MG63 (cell line): Measurements from ENCODE around the gene FCRLB. TPM values are rescaled to one million over a fixed set of nuclear protein-coding genes. Genes with fewer than 3 reads are reported as not detected.

ENCODE experiments used
- DNase-seq: peaks from one replicate; pipeline ENCODE4 v3.0.0-alpha.2; 2020
- H3K27me3 ChIP-seq: fragments of 250-450 bp; sonication (Bioruptor Pico); 2 replicates; pipeline ENCODE4 v1.5.1; 2020; ENCODE audit warnings: mild to moderate bottlenecking, moderate library complexity
- H3K36me3 ChIP-seq: fragments of 250-450 bp; sonication (Bioruptor Pico); 2 replicates; pipeline ENCODE4 v1.5.1; 2020; ENCODE audit warnings: mild to moderate bottlenecking, moderate library complexity
- H3K4me3 ChIP-seq: fragments of 250-450 bp; sonication (Bioruptor Pico); 2 replicates; pipeline ENCODE4 v1.5.1; 2020; ENCODE audit warnings: mild to moderate bottlenecking, moderate library complexity
- H3K9me3 ChIP-seq: fragments of 250-450 bp; sonication (Bioruptor Pico); 2 replicates; pipeline ENCODE4 v1.5.1; 2020; ENCODE audit warnings: mild to moderate bottlenecking, moderate library complexity
- total RNA-seq: library from RNA; depleted of rRNA; stranded (reverse); fragments of >200 nt; shearing (Covaris generic); gene quantifications from 2 replicates; pipeline ENCODE4 v1.2.3, GENCODE V29; 2014; ENCODE audit warnings: low replicate concordance

FCRLB gene
- total RNA-seq, 1 experiment from 2014 or later: 3.1 TPM

DNA sequence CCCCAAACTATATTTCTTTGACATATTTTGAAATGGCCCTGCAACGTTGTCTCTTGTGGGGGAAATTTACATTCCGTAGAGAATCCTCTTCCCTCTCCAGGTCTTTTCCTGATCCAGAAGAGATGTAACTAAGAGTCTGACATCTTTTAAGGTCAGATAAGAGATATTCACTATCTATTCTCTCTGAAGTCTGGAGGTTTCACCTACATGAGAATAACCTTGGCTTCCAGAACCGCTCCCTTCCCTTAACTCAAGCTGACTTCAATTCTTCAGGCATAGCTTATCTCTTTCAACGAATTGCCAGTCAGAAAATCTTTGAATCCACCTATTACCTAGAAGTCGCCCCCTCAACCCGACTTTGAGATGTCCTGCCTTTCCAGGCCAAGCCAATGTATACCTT is 9.9 kb downstream of the FCRLB start:
- no peak overlapping the region for H3K4me3 ChIP-seq
- no peaks in the 10 kb centered on the region for H3K27me3 ChIP-seq
- H3K36me3 ChIP-seq: no peaks in the 10 kb centered on the region
- no peaks in the 10 kb centered on the region for H3K9me3 ChIP-seq
- no peak for DNase-seq

DNA sequence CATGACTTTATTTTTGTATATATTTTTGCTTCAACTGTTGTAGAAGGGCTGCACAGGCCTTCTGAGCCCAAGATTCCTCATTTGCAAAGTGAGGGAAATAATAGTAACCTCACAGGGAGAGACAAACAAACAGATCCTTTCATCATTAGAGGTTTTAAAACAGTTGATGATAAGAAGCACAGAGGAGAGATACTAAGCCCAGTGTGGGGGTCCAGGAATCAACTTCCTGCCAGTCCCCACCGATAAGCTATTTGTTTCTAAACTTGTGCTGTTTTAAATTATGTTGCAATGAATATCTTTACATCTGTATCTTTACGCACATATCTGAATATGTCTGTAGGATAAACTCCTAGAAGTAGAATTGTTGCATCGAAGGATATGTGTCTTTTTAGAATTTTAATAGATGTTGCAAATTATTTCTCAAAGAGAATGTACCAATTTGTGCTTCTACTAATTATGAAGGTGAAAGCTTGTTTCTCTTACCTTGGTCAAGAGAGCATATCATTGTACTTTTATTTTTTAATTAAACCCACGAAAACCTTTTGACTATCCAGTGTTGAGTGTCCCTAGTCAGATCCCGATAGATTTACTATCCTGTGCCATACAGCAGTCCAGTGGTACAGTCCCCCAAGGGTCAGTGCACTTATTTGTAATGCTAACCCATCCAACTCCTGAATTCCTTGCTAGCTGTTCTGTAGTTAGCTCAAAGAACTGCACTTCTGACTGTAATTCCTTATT is 10.8 kb downstream of the FCRLB start:
- Histone ChIP-seq H3K36me3 (no peaks in the 10 kb centered on the region), H3K4me3 (no peak overlapping the region), H3K27me3 (no peaks in the 10 kb centered on the region), H3K9me3 (no peaks in the 10 kb centered on the region)
- DNase-seq: no peak

- Histone ChIP-seq H3K27me3 (no peaks in the 10 kb centered on the region), H3K4me3 (no peak overlapping the region), H3K9me3 (no peaks in the 10 kb centered on the region), H3K36me3 (no peaks in the 10 kb centered on the region)
- peak; percentile 63 for DNase-seq
Observed at GRCh38 chr1:161733526-161733925, 12.2 kb downstream of the FCRLB start.

DNA sequence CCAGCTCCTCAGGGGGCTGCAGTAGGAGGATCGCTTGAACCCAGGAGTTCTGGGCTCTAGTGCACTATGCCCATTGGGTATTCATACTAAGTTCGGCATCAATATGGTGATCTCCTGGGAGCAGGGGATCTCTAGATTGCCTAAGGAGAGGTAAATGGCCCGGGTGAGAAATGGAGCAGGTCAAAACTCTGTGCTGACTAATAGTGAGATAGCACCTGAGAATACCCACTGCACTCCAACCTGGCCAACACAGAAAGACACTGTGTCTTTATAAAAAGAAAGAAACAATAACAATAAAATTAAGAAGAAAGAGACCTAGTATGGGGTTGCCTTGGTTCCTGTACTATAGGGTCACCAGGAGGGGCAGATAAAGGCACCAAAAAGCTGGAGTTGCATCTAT is 14.5 kb downstream of the FCRLB start:
- Histone ChIP-seq H3K4me3 (no peak overlapping the region), H3K9me3 (no peaks in the 10 kb centered on the region), H3K27me3 (no peaks in the 10 kb centered on the region), H3K36me3 (no peaks in the 10 kb centered on the region)
- no peak for DNase-seq

GRCh38 chr1:161736335-161736969 is 15.1 kb downstream of the FCRLB start:
- H3K27me3 ChIP-seq: no peaks in the 10 kb centered on the region
- DNase-seq: peak; percentile 72
- H3K36me3 ChIP-seq: no peaks in the 10 kb centered on the region
- no peak overlapping the region for H3K4me3 ChIP-seq
- no peaks in the 10 kb centered on the region for H3K9me3 ChIP-seq

DNA sequence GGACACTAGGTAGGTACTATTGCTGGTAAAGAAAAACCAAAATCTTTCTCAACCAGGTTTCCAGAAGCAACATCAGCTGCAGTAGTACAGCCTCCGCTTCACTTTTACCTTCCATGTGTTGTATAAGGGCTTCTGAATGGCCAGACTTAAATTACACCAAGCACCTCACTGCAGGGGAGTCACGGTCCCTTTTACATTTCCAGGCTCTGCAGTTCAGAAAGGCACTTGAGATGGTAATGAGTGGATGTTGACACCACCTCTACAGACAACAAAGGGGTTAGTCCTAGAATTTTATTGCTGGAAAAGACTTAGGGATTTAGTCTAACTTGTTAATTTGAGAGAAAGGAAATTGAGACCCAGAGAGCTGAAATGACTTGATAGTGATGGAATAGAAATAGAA is 16.3 kb downstream of the FCRLB start:
- no peaks in the 10 kb centered on the region for H3K9me3 ChIP-seq
- no peaks in the 10 kb centered on the region for H3K36me3 ChIP-seq

DNA sequence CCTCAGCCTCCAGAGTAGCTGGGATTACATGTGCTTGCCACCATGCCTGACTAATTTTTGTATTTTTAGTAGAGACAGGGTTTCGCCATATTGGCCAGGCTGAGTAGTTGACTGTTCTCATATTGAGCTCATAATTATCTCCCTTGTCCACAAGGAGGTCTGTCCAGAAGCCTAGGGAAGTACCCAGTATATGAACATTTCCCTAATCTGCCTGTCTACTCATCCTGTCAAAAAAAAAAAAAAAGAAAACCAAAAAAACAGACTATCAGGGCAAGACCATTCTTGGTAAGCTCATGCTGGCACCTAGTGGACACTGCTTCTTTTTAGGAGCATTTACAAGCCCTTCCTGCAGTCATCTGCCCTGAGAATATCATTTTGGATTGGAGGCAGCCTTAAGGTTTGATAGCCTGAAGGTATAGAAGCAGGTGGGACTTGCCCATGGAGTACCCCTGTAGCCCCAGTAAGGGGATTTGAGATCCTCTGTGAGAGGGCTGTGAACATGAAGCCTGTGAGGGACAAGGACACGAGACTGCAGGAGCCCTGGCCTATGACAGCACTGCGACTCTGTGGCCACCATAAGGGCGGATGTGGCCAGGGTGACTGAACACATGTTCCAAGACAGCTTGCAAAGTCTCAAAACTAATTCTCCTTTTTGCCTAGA is 17.4 kb downstream of the FCRLB start:
- no peaks in the 10 kb centered on the region for H3K36me3 ChIP-seq
- H3K27me3 ChIP-seq: no peaks in the 10 kb centered on the region
- H3K4me3 ChIP-seq: no peak overlapping the region
- DNase-seq: peak; percentile 51
- no peaks in the 10 kb centered on the region for H3K9me3 ChIP-seq

More for the DNA sequence above, 16.3 kb downstream of the FCRLB start:
- no peak for DNase-seq
- no peak overlapping the region for H3K4me3 ChIP-seq
- H3K27me3 ChIP-seq: no peaks in the 10 kb centered on the region

GRCh38 chr1:161739865-161740566 is 18.7 kb downstream of the FCRLB start:
- Histone ChIP-seq H3K36me3 (no peaks in the 10 kb centered on the region), H3K4me3 (no peak overlapping the region), H3K27me3 (no peaks in the 10 kb centered on the region), H3K9me3 (no peaks in the 10 kb centered on the region)
- DNase-seq: no peak

DNA sequence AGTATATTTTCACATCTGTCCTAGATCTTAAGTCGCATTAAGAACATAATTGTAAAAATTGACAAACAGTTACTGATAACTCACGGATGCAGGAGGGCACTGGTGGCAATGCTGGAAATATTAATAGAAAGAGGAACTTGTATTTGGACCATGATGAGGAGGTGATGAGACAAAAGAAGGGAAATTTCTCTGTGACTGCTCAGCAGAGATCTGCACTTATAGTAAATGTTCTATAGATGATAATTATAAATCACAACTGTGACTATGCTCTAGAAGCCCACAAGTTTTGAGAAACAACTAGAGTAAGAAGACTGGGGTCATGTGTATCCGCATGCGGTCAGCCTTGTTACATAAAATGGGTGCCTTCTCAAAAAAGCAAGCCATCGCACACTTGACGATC is 19.6 kb downstream of the FCRLB start:
- Histone ChIP-seq H3K9me3 (no peaks in the 10 kb centered on the region), H3K4me3 (no peak overlapping the region), H3K36me3 (no peaks in the 10 kb centered on the region), H3K27me3 (no peaks in the 10 kb centered on the region)
- no peak for DNase-seq

DNA sequence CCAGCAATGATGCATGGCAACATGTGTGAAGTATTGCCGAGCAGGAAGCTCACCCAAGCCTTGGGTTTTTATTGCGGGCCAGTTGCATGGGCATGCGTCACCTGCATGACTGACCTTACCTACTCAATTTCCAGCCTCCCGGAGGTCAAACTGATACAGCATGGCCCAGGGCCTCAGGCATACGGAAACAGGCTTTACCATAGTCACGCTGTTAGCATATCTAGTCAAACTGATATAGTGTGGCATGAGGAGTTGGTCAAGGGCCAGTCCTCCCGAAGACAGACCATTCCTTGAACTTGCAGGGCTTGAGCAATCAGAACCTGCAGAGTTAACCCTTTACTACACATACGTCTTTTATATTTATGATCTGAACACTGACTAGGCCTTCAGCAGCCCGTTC is 21.9 kb downstream of the FCRLB start:
- H3K4me3 ChIP-seq: no peak overlapping the region
- no peak for DNase-seq
- no peaks in the 10 kb centered on the region for H3K27me3 ChIP-seq
- H3K9me3 ChIP-seq: no peaks in the 10 kb centered on the region
- no peaks in the 10 kb centered on the region for H3K36me3 ChIP-seq

- Histone ChIP-seq H3K27me3 (no peaks in the 10 kb centered on the region), H3K9me3 (no peaks in the 10 kb centered on the region), H3K4me3 (no peak overlapping the region), H3K36me3 (peaks cover 23% of the 10 kb centered on the region)
- DNase-seq: no peak
Observed at GRCh38 chr1:161747801-161748200, 26.5 kb downstream of the FCRLB start.

- no peaks in the 10 kb centered on the region for H3K9me3 ChIP-seq
- peak within 1 kb of the TSS; percentile 93 for H3K4me3 ChIP-seq
- peak; percentile 98 for DNase-seq
- H3K27me3 ChIP-seq: no peaks in the 10 kb centered on the region
- H3K36me3 ChIP-seq: peaks cover 43% of the 10 kb centered on the region
Observed at GRCh38 chr1:161749509-161750407, 28.4 kb downstream of the FCRLB start, which contains the start of gene DUSP12. DUSP12 (plus strand) TSS chr1:161749786; CDS start chr1:161749802, 16 bp downstream.

DNA sequence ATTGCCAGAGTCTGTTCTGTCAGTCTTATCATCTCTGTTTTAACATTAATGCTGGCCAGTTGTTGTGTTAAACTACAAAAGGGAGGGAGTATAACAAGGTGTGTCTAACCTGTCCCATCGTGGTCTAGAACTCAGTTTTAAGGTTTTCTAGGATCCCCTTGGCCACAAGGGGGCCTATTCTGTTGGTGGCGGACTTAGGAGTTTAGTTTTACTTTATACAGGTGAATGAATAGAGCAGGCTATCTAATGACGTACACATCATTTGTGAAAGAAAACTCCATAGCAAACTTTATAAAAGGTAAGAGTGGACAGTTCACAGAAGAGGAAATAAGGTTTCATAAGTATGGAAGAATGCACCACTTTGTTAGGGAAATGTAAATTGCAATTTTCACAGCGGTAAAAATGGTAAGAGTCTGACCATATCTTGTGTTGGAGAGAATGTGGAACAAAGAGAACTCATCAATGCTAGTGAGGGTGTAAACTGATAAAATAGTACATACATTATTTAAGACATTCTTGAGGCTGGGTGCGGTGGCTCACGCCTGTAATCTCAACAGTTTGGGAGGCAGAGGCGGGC is 42.3 kb downstream of the FCRLB start:
- Histone ChIP-seq H3K9me3 (no peaks in the 10 kb centered on the region), H3K4me3 (no peak overlapping the region), H3K36me3 (peaks cover 7% of the 10 kb centered on the region), H3K27me3 (no peaks in the 10 kb centered on the region)
- DNase-seq: no peak

GRCh38 chr1:161766102-161766981 is 45.0 kb downstream of the FCRLB start, which contains the start of gene ATF6:
ATF6 (plus strand) TSS chr1:161766320; CDS start chr1:161766361, 41 bp downstream.
- Histone ChIP-seq H3K36me3 (peaks cover 3% of the 10 kb centered on the region; the same call in 1 of the 2 replicates), H3K9me3 (no peaks in the 10 kb centered on the region), H3K27me3 (no peaks in the 10 kb centered on the region), H3K4me3 (peak within 1 kb of the TSS; percentile 91)
- DNase-seq: peak; percentile 88

DNA sequence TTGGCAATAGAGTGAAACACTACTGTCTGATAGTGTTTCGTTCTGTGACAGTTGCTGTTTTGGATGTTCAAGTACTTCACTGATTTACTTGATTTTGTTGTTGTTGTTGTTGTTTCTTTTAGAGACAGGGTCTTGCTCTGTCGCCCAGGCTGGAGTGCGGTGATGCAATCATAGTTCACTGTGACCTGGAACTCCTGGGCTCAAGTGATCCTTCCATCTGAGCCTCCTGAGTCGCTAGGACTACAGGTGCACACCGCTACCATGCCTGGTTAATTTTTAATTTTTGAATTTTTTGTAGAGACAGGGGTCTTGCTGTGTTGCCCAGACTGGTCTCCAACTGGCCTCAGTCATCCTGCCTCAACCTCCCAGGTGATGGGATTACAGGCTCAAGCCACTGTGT is 47.1 kb downstream of the FCRLB start:
- Histone ChIP-seq H3K9me3 (no peaks in the 10 kb centered on the region), H3K4me3 (no peak overlapping the region), H3K27me3 (no peaks in the 10 kb centered on the region), H3K36me3 (peaks cover 3% of the 10 kb centered on the region; the same call in 1 of the 2 replicates)
- no peak for DNase-seq
